Tibial artery (tissue), 4 donors: ENCODE data around the gene EMC8.
A peak's percentile ranks its signal among the peaks of the same experiment; 100 is the strongest.

Source experiments
- DNase-seq, 2 donors: peaks; one replicate each; pipeline ENCODE4 v3.0.0-alpha.2; 2019
- H3K27ac ChIP-seq, 2 donors: fragments of 200-600 bp; sonication (generic) in 1 of 2; 1 replicate in 1 of 2; 2 replicates in 1 of 2; pipeline ENCODE4 v1.5.1; 2018 to 2019; ENCODE audit warnings: mild to moderate bottlenecking in 1 of 2
- H3K27me3 ChIP-seq, 2 donors: fragments of 200-600 bp; sonication (generic) in 1 of 2; one replicate each; pipeline versions ENCODE4 v1.5.1 to v1.6.0; 2016 to 2019
- H3K36me3 ChIP-seq, 3 donors: fragments of 200-600 bp; sonication (generic) in 2 of 3; one replicate each; pipeline ENCODE4 v1.5.1; 2016 to 2019; ENCODE audit warnings: mild to moderate bottlenecking in 2 of 3
- H3K4me1 ChIP-seq, 4 donors: fragments of 200-600 bp; sonication (generic) in 2 of 4; 1 replicate in 3 of 4; 2 replicates in 1 of 4; pipeline ENCODE4 v1.5.1; 2016 to 2019
- H3K4me3 ChIP-seq, 2 donors: fragments of 200-600 bp; sonication (generic) in 1 of 2; 1 replicate in 1 of 2; 2 replicates in 1 of 2; pipeline ENCODE4 v1.5.1; 2018 to 2019; ENCODE audit warnings: mild to moderate bottlenecking in 2 of 2
- H3K9me3 ChIP-seq, 3 donors: fragments of 200-600 bp; sonication (generic) in 1 of 3; one replicate each; pipeline ENCODE4 v1.5.1; 2016 to 2019
- CTCF ChIP-seq, 2 experiments: fragments of 200-600 bp in 1 of 2; fragments of 450-650 bp in 1 of 2; IDR thresholded peaks; one replicate each; pipeline ENCODE4 v1.5.1; 2017 to 2019; ENCODE audit warnings: antibody characterized with exemption in 2 of 2, mild to moderate bottlenecking in 1 of 2, moderate library complexity in 1 of 2
- intact Hi-C: fragments of 100-400 bp; cut with DNase I; formaldehyde crosslinking; loops from one replicate; pipeline ENCODE4 v1.15.0; 2023; ENCODE audit warnings: low total_unique reads

The EMC8 gene

GRCh38 chr16:85750146-85750826 is 49.1 kb downstream of the EMC8 start:
- no peak for TF ChIP-seq CTCF (IDR thresholded peaks at IDR 0.05)
- Histone ChIP-seq H3K36me3 (no peaks in the 10 kb centered on the region), H3K4me1 (peaks cover 0 to 29% (median 18%) of the 10 kb centered on the region in 4 donors), H3K9me3 (no peaks in the 10 kb centered on the region), H3K27ac (no peak overlapping the region), H3K4me3 (peak overlapping the region; percentile 45 to 59), H3K27me3 (peaks cover 0 to 90% of the 10 kb centered on the region in 2 donors)
- intact Hi-C loops: no loop called here
- DNase-seq: no peak

DNA sequence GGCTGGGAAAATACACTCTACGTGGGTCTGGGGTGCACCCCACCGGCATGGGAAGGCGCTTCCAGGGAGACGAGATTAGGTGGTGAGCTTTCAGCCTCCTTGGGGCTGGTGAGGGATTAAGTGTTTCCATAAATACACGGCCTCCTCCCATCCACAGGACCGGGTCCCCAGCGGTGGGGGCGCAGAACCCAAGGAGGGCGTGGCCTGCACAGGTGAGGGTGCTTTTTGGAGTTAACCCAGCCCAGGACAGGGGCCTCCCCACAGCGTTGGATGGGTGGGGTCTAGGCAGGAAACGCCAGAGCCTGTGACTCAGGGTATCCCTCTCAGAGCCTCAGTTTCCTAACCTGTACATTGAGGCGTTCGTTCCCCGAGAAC is 49.6 kb downstream of the EMC8 start:
- H3K4me3 ChIP-seq: peak overlapping the region in 1 of 2 donors; percentile 59
- no peak for TF ChIP-seq CTCF (IDR thresholded peaks at IDR 0.05)
- H3K36me3 ChIP-seq: no peaks in the 10 kb centered on the region
- H3K27ac ChIP-seq: no peak overlapping the region
- no peaks in the 10 kb centered on the region for H3K9me3 ChIP-seq
- intact Hi-C loops: no loop called here
- peaks cover 0 to 93% of the 10 kb centered on the region in 2 donors for H3K27me3 ChIP-seq
- no peak for DNase-seq
- peaks cover 0 to 29% (median 18%) of the 10 kb centered on the region in 4 donors for H3K4me1 ChIP-seq

DNA sequence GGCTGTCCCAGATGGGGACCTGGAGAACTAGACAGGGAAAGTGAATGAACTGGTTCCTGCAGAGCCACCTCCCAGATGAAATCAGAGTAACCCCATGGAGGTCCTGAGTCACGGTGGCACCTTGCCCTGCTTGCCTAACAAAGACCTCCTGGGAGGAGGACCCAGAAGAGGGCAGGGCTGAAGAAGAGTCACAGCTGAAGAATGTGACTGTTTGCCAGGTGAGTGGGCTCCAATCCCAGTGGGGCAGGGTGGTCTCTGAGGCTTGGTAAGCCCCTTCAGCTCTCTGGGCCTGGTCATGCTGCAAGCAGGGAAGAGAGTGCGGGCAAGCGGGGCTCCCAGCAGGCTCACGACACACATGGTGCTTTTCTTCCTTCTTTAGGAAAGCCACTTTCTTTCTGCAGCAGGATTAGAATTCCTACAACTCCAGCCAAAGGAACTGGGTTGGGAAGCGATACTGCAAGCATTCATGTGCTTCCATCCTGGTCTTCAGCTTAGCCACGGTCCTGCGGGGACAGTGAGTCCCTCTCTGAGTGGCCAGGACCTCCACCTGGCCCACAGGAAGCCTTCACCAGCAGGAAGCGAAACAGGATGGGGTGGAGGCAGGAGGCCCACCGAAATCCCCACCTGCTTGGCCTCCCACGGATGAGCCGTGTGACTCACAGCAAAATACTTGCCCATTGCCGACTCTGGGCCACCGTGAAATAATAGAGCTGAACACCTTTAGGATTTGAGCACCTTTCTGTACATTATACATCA is 52.7 kb downstream of the EMC8 start:
- Histone ChIP-seq H3K9me3 (no peaks in the 10 kb centered on the region), H3K4me3 (no peak overlapping the region), H3K27ac (no peak overlapping the region), H3K36me3 (no peaks in the 10 kb centered on the region), H3K4me1 (peaks cover 0 to 18% (median 17%) of the 10 kb centered on the region in 4 donors), H3K27me3 (peaks cover 0 to 69% of the 10 kb centered on the region in 2 donors)
- TF ChIP-seq CTCF (IDR thresholded peaks at IDR 0.05): no peak
- intact Hi-C loops: no loop called here
- no peak for DNase-seq

DNA sequence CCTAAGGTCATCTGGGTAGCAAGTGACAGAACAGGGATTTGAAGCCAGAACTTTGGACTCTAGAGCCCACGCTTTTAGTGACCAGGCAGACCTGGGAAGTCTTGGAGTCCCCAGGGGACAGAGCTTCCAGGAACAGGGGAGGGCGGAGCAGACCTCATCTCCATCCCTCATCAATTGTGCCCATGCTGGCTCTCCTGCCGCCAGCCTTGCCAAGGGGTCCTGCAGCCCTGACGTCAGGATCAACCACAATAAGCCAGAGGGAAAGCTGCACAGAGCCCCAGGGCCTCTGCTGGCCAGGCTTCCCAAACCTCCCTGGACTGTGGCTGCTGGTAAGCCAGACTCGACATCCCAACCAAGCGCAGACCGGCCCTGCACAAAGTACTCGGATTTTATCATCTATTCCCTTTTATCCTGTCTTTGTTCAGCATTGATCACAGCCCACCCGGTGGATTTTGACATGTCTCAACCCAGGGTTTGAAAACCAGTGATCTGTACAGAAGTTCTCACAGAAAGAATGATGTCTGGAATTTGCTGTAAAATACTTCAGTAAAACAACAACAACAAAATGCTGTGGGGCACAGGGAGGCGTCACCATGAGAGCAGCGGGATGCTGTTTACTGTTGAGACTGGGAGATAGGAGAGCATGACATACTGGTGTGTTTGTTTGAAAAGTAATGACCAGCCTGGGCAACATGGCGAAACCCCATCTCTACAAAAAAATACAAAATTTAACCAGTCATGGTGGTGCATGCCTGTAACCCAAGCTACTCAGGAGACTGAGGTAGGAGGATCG is 60.2 kb downstream of the EMC8 start:
- H3K36me3 ChIP-seq: no peaks in the 10 kb centered on the region
- H3K4me3 ChIP-seq: no peak overlapping the region
- no peaks in the 10 kb centered on the region for H3K4me1 ChIP-seq
- peaks cover 0 to 21% of the 10 kb centered on the region in 2 donors for H3K27me3 ChIP-seq
- TF ChIP-seq CTCF (IDR thresholded peaks at IDR 0.05): no peak
- no peak for DNase-seq
- intact Hi-C loops: no loop called here
- H3K9me3 ChIP-seq: no peaks in the 10 kb centered on the region
- H3K27ac ChIP-seq: no peak overlapping the region

DNA sequence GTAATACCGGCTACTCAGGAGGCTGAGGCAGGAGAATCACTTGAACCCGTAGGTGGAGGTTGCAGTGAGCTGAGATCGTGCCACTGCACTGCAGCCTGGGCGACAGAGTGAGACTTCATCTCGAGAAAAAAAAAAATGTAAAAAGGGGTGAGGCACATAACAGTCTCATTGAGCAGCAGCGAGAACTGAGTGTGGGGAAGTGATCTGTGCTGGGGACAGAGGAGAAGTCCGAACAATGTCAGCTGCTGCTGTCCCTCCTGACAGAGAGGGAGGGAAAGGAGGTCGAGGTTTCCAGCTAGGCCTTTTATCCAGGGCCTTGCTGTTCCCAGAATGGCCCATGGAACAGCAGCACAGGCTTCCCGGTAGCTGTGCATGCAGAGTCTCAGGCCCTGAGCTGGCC is 62.4 kb downstream of the EMC8 start:
- TF ChIP-seq CTCF (IDR thresholded peaks at IDR 0.05): no peak
- intact Hi-C loops: no loop called here
- H3K4me1 ChIP-seq: no peaks in the 10 kb centered on the region
- no peaks in the 10 kb centered on the region for H3K9me3 ChIP-seq
- H3K4me3 ChIP-seq: no peak overlapping the region
- H3K27me3 ChIP-seq: peaks cover 0 to 20% of the 10 kb centered on the region in 2 donors
- no peak overlapping the region for H3K27ac ChIP-seq
- H3K36me3 ChIP-seq: no peaks in the 10 kb centered on the region
- DNase-seq: no peak
